Suprapubic skin (tissue), 4 donors: ENCODE data around the gene KCNH8. TPM values are rescaled to one million over a fixed set of nuclear protein-coding genes. Genes with fewer than 3 reads are reported as not detected.
A peak's percentile ranks its signal among the peaks of the same experiment; 100 is the strongest.

Source experiments
- DNase-seq, 2 donors: peaks; one replicate each; pipeline ENCODE4 v3.0.0-alpha.2; 2019; ENCODE audit warnings: low spot score in 2 of 2
- H3K27ac ChIP-seq: fragments of 200-600 bp; sonication (generic); one replicate; pipeline ENCODE4 v1.5.1; 2019
- H3K27me3 ChIP-seq: fragments of 200-600 bp; sonication (generic); one replicate; pipeline ENCODE4 v1.5.1; 2019
- H3K36me3 ChIP-seq: fragments of 200-600 bp; sonication (generic); one replicate; pipeline ENCODE4 v1.5.1; 2019
- H3K4me1 ChIP-seq: fragments of 200-600 bp; sonication (generic); one replicate; pipeline ENCODE4 v1.5.1; 2019
- H3K4me3 ChIP-seq: fragments of 200-600 bp; sonication (generic); one replicate; pipeline ENCODE4 v1.5.1; 2019; ENCODE audit warnings: mild to moderate bottlenecking
- H3K9me3 ChIP-seq: fragments of 200-600 bp; sonication (generic); one replicate; pipeline ENCODE4 v1.5.1; 2019
- CTCF ChIP-seq, 2 donors: fragments of 200-600 bp in 1 of 2; fragments of 450-650 bp in 1 of 2; sonication (generic) in 1 of 2; IDR thresholded peaks; one replicate each; pipeline ENCODE4 v1.5.1; 2016 to 2019; ENCODE audit warnings: antibody characterized with exemption in 2 of 2, mild to moderate bottlenecking in 1 of 2, moderate library complexity in 1 of 2
- EP300 ChIP-seq: sonication (generic); formaldehyde crosslinking; IDR thresholded peaks from one replicate; pipeline ENCODE4 v1.6.1; 2017; ENCODE audit warnings: antibody characterized with exemption
- POLR2A ChIP-seq, 2 donors: fragments of 450-650 bp; IDR thresholded peaks; one replicate each; pipeline ENCODE4 v1.6.1; 2017; ENCODE audit warnings: antibody characterized with exemption in 2 of 2, mild to moderate bottlenecking in 2 of 2, moderate library complexity in 2 of 2
- POLR2AphosphoS5 ChIP-seq, 3 donors: sonication (generic); formaldehyde crosslinking; IDR thresholded peaks; one replicate each; pipeline ENCODE4 v1.6.1; 2017; ENCODE audit warnings: antibody characterized with exemption in 3 of 3
- WGBS: methylation state at CpG from one replicate; pipeline ENCODE4 v1.1.5; 2018; 5-methylcytosine and 5-hydroxymethylcytosine counted together
- total RNA-seq, 4 donors: library from RNA; depleted of rRNA; stranded (reverse); fragments of >200 nt; gene quantifications; one replicate each; pipeline ENCODE4 v1.1.0, GENCODE V29; 2016

KCNH8 gene
- total RNA-seq, 4 donors from 2014 or later: 0.40 to 1.6 (median 0.58) TPM

- TF ChIP-seq POLR2A (IDR thresholded peaks at IDR 0.05) (no peak), CTCF (IDR thresholded peaks at IDR 0.05) (no peak)
- Histone ChIP-seq H3K36me3 (no peaks in the 10 kb centered on the region), H3K27me3 (no peaks in the 10 kb centered on the region), H3K27ac (no peak overlapping the region), H3K4me1 (no peaks in the 10 kb centered on the region), H3K9me3 (no peaks in the 10 kb centered on the region), H3K4me3 (no peak overlapping the region)
- WGBS: 90% methylated on average over 1 of the region's 1 CpG
- DNase-seq: no peak
Observed at GRCh38 chr3:19124752-19125151, 23.6 kb upstream of the KCNH8 start.

- 77% methylated on average over 1 of the region's 1 CpG for WGBS
- H3K36me3 ChIP-seq: no peaks in the 10 kb centered on the region
- no peak overlapping the region for H3K4me3 ChIP-seq
- DNase-seq: no peak
- TF ChIP-seq CTCF (IDR thresholded peaks at IDR 0.05): no peak
- no peak for TF ChIP-seq EP300
- TF ChIP-seq POLR2AphosphoS5 (IDR thresholded peaks at IDR 0.05): no peak
- H3K27me3 ChIP-seq: no peaks in the 10 kb centered on the region
- H3K4me1 ChIP-seq: no peaks in the 10 kb centered on the region
- no peak overlapping the region for H3K27ac ChIP-seq
- no peaks in the 10 kb centered on the region for H3K9me3 ChIP-seq
Observed at GRCh38 chr3:19139863-19140262, 8.4 kb upstream of the KCNH8 start.

GRCh38 chr3:19146685-19147650 is 1.3 kb upstream of the KCNH8 start:
- TF ChIP-seq CTCF (IDR thresholded peaks at IDR 0.05): peak in 1 of 2 donors; percentile 35
- no peak for TF ChIP-seq POLR2AphosphoS5 (IDR thresholded peaks at IDR 0.05)
- peak overlapping the region; percentile 4 for H3K27ac ChIP-seq

GRCh38 chr3:19148768-19149091 is 420 bp downstream of the KCNH8 start:
- Histone ChIP-seq H3K4me1 (peaks cover 31% of the 10 kb centered on the region), H3K36me3 (no peaks in the 10 kb centered on the region), H3K27me3 (peaks cover 8% of the 10 kb centered on the region), H3K27ac (no peak overlapping the region), H3K9me3 (no peaks in the 10 kb centered on the region), H3K4me3 (peak overlapping the region; percentile 58)
- WGBS: 3% methylated on average over 12 of the region's 12 CpGs
- TF ChIP-seq CTCF (IDR thresholded peaks at IDR 0.05) (no peak), POLR2AphosphoS5 (IDR thresholded peaks at IDR 0.05) (no peak), EP300 (no peak), POLR2A (IDR thresholded peaks at IDR 0.05) (no peak)
- no peak for DNase-seq

More at GRCh38 chr3:19146685-19147650, 1.3 kb upstream of the KCNH8 start:
- H3K4me3 ChIP-seq: peak overlapping the region; percentile 58
- H3K27me3 ChIP-seq: peaks cover 5% of the 10 kb centered on the region
- 1% methylated on average over 38 of the region's 60 CpGs for WGBS
- peak; percentile 65 to 82 for DNase-seq
- H3K4me1 ChIP-seq: peaks cover 31% of the 10 kb centered on the region
- no peaks in the 10 kb centered on the region for H3K9me3 ChIP-seq
- no peaks in the 10 kb centered on the region for H3K36me3 ChIP-seq

GRCh38 chr3:19149368-19149767 is 1.1 kb downstream of the KCNH8 start:
- Histone ChIP-seq H3K4me1 (peaks cover 31% of the 10 kb centered on the region), H3K27ac (no peak overlapping the region), H3K9me3 (no peaks in the 10 kb centered on the region), H3K27me3 (peaks cover 8% of the 10 kb centered on the region), H3K36me3 (no peaks in the 10 kb centered on the region), H3K4me3 (no peak overlapping the region)
- TF ChIP-seq POLR2AphosphoS5 (IDR thresholded peaks at IDR 0.05) (no peak), EP300 (no peak), CTCF (IDR thresholded peaks at IDR 0.05) (no peak), POLR2A (IDR thresholded peaks at IDR 0.05) (no peak)
- DNase-seq: no peak
- 2% methylated on average over 6 of the region's 6 CpGs for WGBS
